Measurements from ENCODE around the gene SDC3. TPM values are rescaled to one million over a fixed set of nuclear protein-coding genes. Genes with fewer than 3 reads are reported as not detected.

SDC3 gene
- total RNA-seq, 5 donors from 2014 or later (not counting 1 experiment from before 2014, with no cell fraction given) = 0.07 to 1.1 (median 0.47) TPM

Other genes with a start within 250 kb of the SDC3 start
- gene MATN1, start 185.2 kb downstream of the SDC3 start, total RNA-seq = 1 to 10 TPM in 2 of 5 donors, under 1 TPM in 3; 0.20 to 5.5 (median 0.60) TPM
- 100 to 1,000 TPM; 529 to 586 (median 559) TPM for gene LAPTM5, start 151.0 kb downstream of the SDC3 start, total RNA-seq
- 100 to 1,000 TPM; 146 to 229 (median 154) TPM for gene PUM1, start 157.0 kb upstream of the SDC3 start, total RNA-seq

All from T-cell (primary cell).